DMS153 treated with DMSO at 0.1 percent for 48 hours (cell line): ENCODE data around the gene ACP4.
"Not testable (repeated sequence)": the region's sequence is repeated elsewhere in the genome, so short reads cannot be mapped to it uniquely, and the experiment has no call there.

Experiments used
- DNase-seq: peaks from one replicate; lab custom pipeline; 2025; ENCODE audit not compliant: unreplicated experiment; lab: John Stamatoyannopoulos, UW

ACP4 gene

GRCh38 chr19:50796634-50797428 is 6.6 kb downstream of the ACP4 start:
- no peak for DNase-seq

- no peak for DNase-seq
These were observed 7.2 kb downstream of the ACP4 start for GRCh38 chr19:50797429-50797780.

DNA sequence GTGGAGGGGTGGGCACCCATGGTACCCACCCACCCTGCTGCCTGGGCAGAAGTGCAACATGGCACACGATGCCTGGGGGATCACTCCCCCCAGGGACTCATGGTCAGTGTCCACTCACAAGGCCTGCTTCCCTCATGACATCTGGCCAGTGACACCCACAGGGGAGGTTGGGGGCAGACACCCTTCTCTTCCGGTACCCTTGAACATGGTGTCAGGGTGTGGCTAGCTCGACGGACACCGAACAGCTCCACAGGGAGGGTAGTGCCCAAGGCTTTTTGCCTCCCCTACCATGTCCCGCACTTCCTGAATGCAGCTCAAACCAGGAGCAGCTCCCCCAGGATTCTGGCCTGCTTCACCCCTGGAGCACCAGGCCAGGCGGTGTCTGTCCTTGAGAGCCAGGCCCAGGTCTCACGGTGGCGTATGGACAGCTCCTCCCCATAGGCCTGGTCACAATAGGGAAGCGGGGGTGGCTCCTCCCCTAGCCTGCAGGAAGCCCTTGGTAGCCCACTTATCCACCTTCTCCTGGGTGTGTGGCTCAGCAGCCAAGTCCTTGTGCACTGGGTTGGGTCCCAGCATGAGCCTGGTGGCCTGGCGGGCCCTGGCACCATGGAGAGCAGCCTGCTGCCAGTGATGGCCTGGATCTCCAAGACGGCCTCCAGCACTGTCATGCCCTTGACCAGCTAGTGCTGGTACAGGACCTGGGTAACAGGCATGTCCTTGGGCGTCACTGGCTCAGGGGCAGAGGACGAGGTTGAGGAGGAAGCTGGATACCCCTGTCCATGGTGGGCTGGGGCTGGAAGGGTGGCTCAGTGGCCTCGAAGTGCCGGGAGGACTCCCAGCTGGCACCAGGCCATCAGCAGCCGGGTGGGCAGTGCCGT is 7.8 kb downstream of the ACP4 start:
- no peak for DNase-seq

DNA sequence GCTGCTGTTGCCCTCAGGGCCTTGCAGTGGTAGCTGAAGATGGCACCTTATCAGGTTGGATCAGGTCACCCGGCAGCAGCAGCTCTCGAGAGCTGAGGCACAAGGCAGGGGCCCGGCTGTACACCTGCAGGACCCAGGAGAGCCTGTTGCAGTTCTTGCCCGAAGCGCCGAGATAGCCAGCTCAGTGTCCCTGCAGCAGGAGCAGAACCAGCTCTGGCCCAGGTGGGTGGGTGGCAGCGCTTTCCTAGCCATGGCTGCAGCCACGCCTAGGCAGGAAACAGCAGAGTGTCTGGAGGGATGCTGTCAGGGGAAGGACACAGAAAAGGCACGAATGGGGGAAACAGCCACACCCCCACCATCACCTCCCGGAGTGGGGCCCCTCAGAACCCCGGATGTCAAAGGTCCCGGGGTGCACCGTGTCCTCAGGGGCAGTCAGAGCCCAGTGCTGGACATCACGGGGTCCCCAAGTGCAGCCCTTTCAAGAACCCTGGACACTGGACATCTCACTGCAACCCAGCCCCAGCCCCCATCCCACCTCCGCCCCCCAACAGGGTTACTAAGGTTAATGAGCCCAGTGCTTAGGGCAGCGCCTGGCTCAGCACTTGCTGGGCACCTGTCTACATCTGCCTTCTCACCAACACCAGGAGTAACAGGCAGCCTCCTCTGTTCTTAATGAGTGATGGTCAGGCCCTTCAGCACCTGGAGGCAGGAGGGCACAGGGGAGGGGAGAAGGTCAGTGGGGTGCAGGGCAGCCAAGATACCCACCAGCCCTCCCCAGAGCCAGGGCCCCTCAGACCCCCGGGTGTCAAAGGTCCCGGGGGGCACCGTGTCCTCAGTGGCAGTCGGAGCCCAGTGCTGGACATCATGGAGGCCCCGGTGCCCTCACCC is 8.7 kb downstream of the ACP4 start:
- no peak for DNase-seq

- no peak for DNase-seq
These were observed 9.3 kb downstream of the ACP4 start for GRCh38 chr19:50799547-50799851.

DNA sequence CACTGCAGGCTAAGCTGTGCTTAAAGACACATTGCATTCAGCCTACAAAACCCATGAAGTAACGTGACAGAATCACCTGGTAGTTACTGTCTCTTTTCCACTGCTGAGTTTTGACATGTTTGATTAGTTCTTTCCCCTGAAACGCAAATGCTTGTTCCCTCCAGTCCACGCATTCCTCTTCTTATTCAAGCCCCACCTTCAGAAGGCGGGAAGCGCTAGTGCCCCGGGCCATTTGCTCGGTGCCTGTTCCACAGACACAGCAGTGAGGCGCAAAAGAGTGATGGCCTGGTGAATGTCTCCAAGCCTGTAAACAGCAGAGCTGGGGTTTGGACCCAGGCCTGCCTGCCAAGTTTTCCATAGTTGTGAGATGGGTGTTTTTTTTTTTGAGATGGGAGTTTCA is 10.9 kb downstream of the ACP4 start:
- no peak for DNase-seq

DNA sequence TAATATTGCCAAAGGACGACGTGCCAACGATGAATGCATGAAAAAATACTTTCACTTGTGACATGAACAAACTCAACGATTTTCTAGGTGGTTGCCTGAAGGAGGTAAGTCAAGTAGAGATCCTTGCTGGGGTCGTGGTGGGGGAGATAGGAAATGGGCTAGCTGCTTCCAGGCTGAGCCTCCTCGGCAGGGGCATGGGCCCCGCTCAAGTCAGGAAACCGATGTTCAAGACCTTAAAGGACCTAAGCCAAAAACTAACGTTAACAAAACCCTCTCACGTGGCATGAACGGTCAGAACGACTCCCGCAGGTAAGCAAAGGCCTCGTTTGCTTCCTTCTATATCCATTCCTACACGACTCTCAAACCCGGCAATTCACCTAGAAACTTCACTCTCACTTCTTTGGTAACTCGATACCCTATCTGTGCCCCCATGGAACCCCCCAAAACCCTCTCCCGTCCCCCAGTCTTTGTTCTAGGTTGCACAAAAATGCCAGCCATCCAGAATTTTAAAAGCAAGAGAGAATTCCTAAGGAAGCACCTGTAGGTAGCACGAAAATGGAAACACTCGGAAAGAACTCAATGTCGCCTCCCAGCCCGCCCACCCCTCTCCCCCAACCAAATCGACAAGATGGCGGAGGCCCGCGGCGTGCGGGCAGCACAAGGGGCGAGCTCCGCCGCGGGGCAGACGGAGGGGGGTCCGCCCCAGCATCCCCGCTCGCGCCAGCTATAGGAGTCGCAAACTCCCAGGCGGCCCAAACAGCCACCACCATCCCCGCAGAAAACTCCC is 13.6 kb downstream of the ACP4 start:
- no peak for DNase-seq

- DNase-seq, result peak; percentile 93
These were observed 14.4 kb downstream of the ACP4 start for GRCh38 chr19:50804420-50805272.

DNA sequence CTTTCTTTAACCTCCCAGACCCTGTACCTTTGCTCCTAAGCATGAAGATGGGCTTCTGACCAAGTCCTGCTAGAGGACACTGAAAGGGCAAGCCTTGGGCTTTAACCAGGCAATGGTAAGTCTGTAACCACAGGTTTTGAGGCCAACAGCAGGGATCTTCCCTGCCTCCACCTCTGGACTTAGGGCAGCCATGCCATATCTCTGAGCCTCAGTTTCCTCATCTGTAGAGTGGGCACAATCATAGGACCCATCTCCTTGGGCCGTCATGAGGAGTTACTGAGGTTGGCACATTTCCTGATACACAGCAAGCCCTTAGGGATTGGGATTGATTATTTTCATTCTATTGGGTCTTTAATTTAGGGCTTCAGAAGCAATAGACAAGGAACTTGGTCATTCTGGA is 18.6 kb downstream of the ACP4 start:
- no peak for DNase-seq

GRCh38 chr19:50811622-50812238 is 21.5 kb downstream of the ACP4 start:
- not testable (repeated sequence) for DNase-seq

DNA sequence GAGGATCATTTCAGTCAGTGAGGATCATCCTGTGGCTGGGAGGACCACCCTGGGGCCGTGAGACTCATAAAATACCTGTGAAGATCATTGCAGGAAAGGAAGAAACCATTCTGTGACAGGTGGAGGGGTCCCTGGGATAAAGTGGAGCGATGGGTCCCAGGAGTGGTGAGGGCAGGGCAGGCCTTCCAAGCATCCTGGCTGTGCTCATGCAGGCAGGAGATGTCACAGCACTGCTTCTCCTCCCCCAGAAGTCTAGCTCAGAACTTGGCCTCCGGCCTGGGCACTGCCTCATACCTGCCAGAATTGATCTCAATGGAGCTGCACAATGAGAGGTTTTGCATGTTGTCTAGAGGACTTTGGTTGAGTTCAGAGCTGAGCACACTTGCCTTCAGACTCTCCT is 22.3 kb downstream of the ACP4 start:
- DNase-seq, result no peak

GRCh38 chr19:50814883-50815282 is 24.7 kb downstream of the ACP4 start:
- DNase-seq, result no peak

DNA sequence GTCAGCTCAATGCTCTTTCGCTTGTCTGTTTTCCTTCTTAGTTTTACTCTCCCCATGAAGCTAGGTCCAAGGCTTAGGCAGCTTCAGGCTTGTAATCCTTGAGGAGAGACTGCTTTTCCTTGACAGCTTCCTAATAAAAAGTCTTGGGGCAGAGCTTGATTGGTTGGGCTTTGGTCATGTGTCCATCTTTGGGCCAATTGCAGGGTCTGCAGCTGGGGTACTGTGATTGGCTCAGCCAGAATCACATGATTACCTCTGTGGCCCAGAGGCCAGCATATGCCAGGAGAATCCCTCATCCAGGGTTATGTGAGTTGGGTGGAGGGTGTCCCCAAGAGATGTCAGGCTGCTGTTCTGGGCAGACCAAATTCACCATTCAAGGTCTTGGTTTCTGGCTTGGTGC is 25.2 kb downstream of the ACP4 start:
- no peak for DNase-seq

- DNase-seq, result peak; percentile 58
These were observed 28.0 kb downstream of the ACP4 start for GRCh38 chr19:50817941-50818858.

DNA sequence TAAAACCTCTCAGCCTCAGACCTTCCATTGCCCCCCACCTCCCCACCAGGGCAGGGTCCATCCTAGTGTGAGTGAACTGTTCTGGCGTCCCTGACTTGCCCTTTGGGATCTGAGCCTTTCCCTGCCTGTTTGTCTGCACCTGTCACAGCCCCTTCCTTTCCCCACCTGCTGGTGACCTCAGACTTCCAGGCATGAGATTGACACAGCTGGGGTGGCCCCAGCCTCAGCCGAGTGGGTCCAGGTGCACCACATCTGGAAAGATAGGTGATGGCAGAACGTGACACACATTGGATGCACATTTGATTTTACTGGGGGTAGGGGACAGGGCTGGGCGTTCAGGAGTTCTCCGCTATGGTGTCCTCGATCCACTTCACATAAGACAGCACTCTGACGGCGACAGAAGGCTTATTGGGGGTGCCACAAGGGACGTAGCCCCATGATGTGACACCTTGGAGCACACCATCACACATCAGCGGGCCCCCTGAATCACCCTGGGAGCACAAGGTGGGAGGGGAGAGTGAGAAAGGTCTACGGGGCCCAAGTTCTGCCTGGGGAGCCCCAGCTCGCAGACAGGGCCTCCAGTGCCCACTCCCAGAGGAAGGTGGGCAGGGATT is 28.8 kb downstream of the ACP4 start:
- no peak for DNase-seq

DNA sequence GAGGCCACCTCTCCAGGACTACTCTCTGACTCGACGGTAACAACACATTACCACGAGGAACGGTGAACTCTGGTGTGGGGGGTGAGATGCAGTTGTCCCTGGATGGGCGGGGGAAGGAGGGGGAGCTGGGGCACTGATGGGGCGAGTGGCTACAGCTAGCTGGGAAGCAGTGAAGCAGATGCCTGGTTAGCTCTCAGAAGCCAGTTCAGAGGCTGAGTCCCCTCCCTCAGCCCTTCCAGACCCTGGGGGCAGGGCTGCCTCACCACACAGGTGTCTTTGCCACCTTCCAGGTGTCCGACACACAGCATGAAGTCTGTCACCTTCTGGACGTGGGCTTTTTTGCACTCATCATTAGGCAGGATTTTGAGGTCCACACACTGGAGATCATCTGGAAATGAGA is 29.4 kb downstream of the ACP4 start:
- DNase-seq, result no peak

GRCh38 chr19:50820086-50820485 is 29.9 kb downstream of the ACP4 start:
- no peak for DNase-seq
